GM18868 (cell line): ENCODE data around the gene NEUROG1.
"Not testable (repeated sequence)": the region's sequence is repeated elsewhere in the genome, so short reads cannot be mapped to it uniquely, and the experiment has no call there.

Source experiments
- ATAC-seq: cut with Tn5 transposase; IDR thresholded peaks from one replicate; pipeline ENCODE4 v1.9.1; 2021; ENCODE audit warnings: mild to moderate bottlenecking, moderate library complexity; ENCODE audit not compliant: unreplicated experiment

NEUROG1 gene

GRCh38 chr5:135538261-135538660 is 2.5 kb upstream of the NEUROG1 start:
- no peak for ATAC-seq

GRCh38 chr5:135537745-135538144 is 2.0 kb upstream of the NEUROG1 start:
- no peak for ATAC-seq

GRCh38 chr5:135537271-135537670 is 1.5 kb upstream of the NEUROG1 start:
- ATAC-seq = no peak

- ATAC-seq = no peak
These were observed 344 bp downstream of the NEUROG1 start for GRCh38 chr5:135535420-135535819.

GRCh38 chr5:135534609-135535419 is 950 bp downstream of the NEUROG1 start:
- ATAC-seq = no peak

GRCh38 chr5:135533794-135534193 is 2.0 kb downstream of the NEUROG1 start:
- ATAC-seq = no peak

GRCh38 chr5:135533334-135533733 is 2.4 kb downstream of the NEUROG1 start:
- ATAC-seq = no peak

- ATAC-seq = not testable (repeated sequence)
These were observed 6.2 kb downstream of the NEUROG1 start for GRCh38 chr5:135529576-135529975.

- ATAC-seq = no peak
These were observed 8.8 kb downstream of the NEUROG1 start for GRCh38 chr5:135526924-135527323.

GRCh38 chr5:135521964-135522363 is 13.8 kb downstream of the NEUROG1 start:
- ATAC-seq = no peak

GRCh38 chr5:135517631-135518030 is 18.1 kb downstream of the NEUROG1 start:
- ATAC-seq = no peak

GRCh38 chr5:135514116-135514515 is 21.6 kb downstream of the NEUROG1 start:
- ATAC-seq = no peak

- ATAC-seq = no peak
These were observed 23.8 kb downstream of the NEUROG1 start for GRCh38 chr5:135511761-135512575.

GRCh38 chr5:135509995-135510394 is 25.8 kb downstream of the NEUROG1 start:
- ATAC-seq = no peak

- ATAC-seq = no peak
These were observed 27.2 kb downstream of the NEUROG1 start for GRCh38 chr5:135508496-135509005.

- ATAC-seq = no peak
These were observed 29.8 kb downstream of the NEUROG1 start for GRCh38 chr5:135505973-135506372.

GRCh38 chr5:135504376-135504775 is 31.4 kb downstream of the NEUROG1 start:
- no peak for ATAC-seq

GRCh38 chr5:135503871-135504270 is 31.9 kb downstream of the NEUROG1 start:
- ATAC-seq = no peak

GRCh38 chr5:135502836-135503520 is 32.8 kb downstream of the NEUROG1 start:
- ATAC-seq = no peak

GRCh38 chr5:135501965-135502364 is 33.8 kb downstream of the NEUROG1 start:
- no peak for ATAC-seq

GRCh38 chr5:135498637-135498995 is 37.1 kb downstream of the NEUROG1 start:
- ATAC-seq = no peak
